ACC112 (cell line): ENCODE measurements around the gene CRYBG3.

Experiments
- H2AFZ ChIP-seq: fragments of 200-600 bp; sonication (generic); one replicate; pipeline ENCODE4 v1.6.0; 2017; ENCODE audit warnings: antibody characterized with exemption, low read length; ENCODE audit not compliant: unreplicated experiment
- H3K27ac ChIP-seq: fragments of 200-600 bp; sonication (generic); 2 replicates; pipeline ENCODE4 v1.5.1; 2014; ENCODE audit warnings: low read depth, mild to moderate bottlenecking, antibody characterized with exemption, low read length, moderate library complexity
- H3K27me3 ChIP-seq: fragments of 200-600 bp; sonication (generic); 2 replicates; pipeline ENCODE4 v1.6.1; 2014; ENCODE audit warnings: mild to moderate bottlenecking, antibody characterized with exemption, low read length, moderate library complexity, mixed read lengths; ENCODE audit not compliant: insufficient read depth
- H3K36me3 ChIP-seq: fragments of 200-600 bp; sonication (generic); 2 replicates; pipeline ENCODE4 v1.6.1; 2016; ENCODE audit warnings: mild to moderate bottlenecking, antibody characterized with exemption, low read length, moderate library complexity, mixed read lengths; ENCODE audit not compliant: insufficient read depth
- H3K4me1 ChIP-seq: fragments of 200-600 bp; sonication (generic); one replicate; pipeline ENCODE4 v1.6.1; 2016; ENCODE audit warnings: low read length, mixed read lengths; ENCODE audit not compliant: insufficient read depth, unreplicated experiment, control insufficient read depth
- H3K4me3 ChIP-seq: fragments of 200-600 bp; sonication (generic); 2 replicates; pipeline ENCODE4 v1.5.1; 2014; ENCODE audit warnings: mild to moderate bottlenecking, low read depth, low read length
- H3K79me2 ChIP-seq: fragments of 200-600 bp; sonication (generic); one replicate; pipeline ENCODE4 v1.6.0; 2016; ENCODE audit warnings: low read length; ENCODE audit not compliant: control insufficient read depth, unreplicated experiment, insufficient read depth

CRYBG3 gene

DNA sequence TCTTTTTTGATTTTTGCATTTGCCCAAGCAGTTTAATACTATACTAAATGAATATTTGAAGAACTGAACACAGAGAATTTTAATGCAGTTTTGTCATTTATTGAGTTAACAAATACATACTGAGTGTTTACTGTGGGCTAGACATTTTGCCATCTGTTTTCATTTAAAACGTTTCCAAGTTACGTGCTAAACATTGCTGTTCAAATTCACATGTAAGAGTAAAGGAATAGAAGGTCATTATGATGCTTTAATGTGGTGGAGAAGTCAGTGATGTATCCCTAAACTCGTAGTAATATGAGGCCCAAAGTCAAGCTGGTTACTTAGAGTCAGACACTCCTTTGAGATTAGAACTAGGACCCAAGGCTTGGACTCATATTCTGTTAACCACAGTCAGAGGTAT lies 49.4 kb downstream of the CRYBG3 start:
- Histone ChIP-seq H3K27ac (peak overlapping the region; percentile 98), H3K4me3 (peak overlapping the region; percentile 80), H3K36me3 (no peaks in the 10 kb centered on the region; the same call in 1 of the 2 replicates), H3K27me3 (no peaks in the 10 kb centered on the region), H3K4me1 (peaks cover 26% of the 10 kb centered on the region), H2AFZ (peak overlapping the region; percentile 58), H3K79me2 (peaks cover 3% of the 10 kb centered on the region)

DNA sequence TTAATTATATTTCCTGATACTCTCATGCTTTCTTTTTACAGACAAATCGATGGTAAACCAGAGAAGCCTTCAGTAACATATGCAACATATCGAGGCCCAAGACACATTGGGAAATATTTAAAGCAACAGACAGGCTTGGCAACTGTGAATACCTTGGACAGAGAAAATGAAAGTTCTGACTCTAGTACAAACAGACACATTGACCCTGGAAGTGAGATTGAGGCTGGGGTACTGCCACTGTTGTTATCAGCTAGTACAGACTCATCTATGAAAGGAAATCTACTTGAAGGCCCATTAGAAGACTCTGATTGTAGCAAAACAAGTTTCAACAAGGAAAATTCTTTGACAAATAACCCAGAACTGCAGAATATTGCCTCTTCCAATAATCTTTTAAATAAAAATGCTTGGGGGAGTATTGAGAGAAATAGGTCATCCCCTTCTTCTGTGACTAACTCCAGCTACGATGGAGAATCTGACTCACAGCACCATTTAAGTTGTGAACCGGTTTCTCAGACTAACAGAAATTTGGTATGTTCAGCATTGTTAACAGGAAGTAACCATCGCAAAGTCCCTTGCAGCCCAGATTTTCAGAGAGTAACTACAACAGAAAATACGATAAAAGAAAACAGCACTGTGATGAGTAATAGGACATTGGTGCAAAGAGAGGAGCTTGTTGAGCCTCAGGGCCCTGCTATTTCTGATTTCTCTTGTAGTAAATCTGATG lies 50.2 kb downstream of the CRYBG3 start:
- Histone ChIP-seq H3K36me3 (no peaks in the 10 kb centered on the region; the same call in 1 of the 2 replicates), H3K79me2 (peaks cover 3% of the 10 kb centered on the region), H3K4me1 (peaks cover 26% of the 10 kb centered on the region), H2AFZ (peak overlapping the region; percentile 76), H3K27me3 (no peaks in the 10 kb centered on the region), H3K4me3 (peak overlapping the region; percentile 80), H3K27ac (peak overlapping the region; percentile 98)

DNA sequence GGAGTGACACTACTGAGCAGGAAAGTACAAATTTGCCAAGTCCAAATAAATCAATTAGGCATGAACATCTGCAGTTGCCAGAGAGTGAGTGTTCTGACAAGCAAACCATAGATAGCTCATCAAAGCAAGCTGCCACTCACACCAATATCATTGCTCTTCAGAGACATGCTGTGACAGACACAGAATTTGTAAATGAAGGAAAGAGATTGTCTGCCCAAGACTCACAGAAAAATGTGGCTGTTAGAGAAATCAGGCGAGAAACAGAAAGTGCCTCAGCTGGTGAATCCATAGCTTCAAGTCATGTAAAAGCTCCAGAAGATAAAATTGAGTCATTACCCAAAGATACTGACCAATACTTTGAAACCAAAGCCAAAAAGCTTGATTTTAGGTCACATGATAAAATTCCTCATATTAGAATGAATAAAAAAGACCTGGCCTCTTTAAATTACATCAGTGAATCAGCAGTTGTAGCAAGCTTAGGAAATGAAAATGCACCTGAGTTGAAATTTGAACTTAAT lies 50.8 kb downstream of the CRYBG3 start:
- peak overlapping the region; percentile 80 for H3K4me3 ChIP-seq
- H3K4me1 ChIP-seq, result peaks cover 26% of the 10 kb centered on the region
- peaks cover 3% of the 10 kb centered on the region for H3K79me2 ChIP-seq
- no peaks in the 10 kb centered on the region for H3K27me3 ChIP-seq
- no peaks in the 10 kb centered on the region for H3K36me3 ChIP-seq
- H3K27ac ChIP-seq, result peak overlapping the region; percentile 98
- peak overlapping the region; percentile 45 for H2AFZ ChIP-seq

DNA sequence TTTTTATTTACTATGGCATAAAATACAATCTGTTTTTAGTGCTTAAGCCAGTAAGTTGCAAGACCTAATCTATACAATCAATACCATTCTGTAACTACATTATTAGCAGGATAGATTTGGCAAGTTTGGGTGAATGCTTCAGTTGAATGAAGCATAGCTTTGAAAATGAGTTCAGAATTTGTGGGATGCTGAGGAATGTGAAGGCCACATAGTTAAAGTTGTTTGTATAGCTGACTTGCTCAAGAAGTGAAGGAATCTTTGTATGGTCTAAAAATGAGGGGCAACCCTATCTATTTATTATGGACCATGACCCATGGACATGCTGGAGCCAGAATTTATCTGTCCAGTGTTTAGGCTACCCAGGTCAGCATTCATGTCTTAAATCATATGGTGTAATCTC lies 58.5 kb downstream of the CRYBG3 start:
- no peaks in the 10 kb centered on the region for H3K36me3 ChIP-seq
- H3K79me2 ChIP-seq, result no peaks in the 10 kb centered on the region
- H3K27me3 ChIP-seq, result no peaks in the 10 kb centered on the region
- H3K4me1 ChIP-seq, result peaks cover 10% of the 10 kb centered on the region
- no peak overlapping the region for H3K4me3 ChIP-seq
- H3K27ac ChIP-seq, result no peak overlapping the region
- no peak overlapping the region for H2AFZ ChIP-seq

DNA sequence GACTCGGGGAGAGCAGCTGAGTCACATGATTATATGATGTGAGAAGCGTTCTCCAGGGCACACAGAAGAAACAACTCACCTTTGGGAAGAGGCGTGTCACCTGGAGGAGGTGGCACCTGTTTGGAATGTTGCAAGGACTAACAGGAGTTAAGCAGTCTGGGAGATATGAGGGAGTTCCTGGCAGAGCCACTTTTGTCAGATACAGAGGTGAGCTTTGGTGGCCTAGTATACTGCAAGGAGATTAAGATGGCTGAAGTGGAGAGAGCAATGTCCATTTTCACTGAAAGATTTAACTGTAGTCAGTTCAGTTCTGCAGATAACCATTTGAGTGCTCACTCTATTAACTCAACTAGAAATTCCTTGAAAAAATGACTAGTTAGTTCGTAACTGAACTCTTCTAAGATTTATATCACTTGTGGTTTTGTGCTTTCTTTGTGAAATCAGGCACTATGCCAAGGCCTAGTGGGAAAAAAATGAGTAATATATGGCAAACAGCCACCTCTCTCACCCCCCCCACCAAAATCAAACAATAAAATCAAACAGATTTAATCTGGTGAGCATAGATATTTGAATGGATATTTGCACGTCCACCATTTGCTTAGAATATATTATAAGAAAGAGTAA lies 61.3 kb downstream of the CRYBG3 start:
- H3K79me2 ChIP-seq, result no peaks in the 10 kb centered on the region
- peaks cover 10% of the 10 kb centered on the region for H3K4me1 ChIP-seq
- no peak overlapping the region for H2AFZ ChIP-seq
- no peak overlapping the region for H3K27ac ChIP-seq
- peaks cover 4% of the 10 kb centered on the region; the same call in 1 of the 2 replicates for H3K36me3 ChIP-seq
- H3K4me3 ChIP-seq, result no peak overlapping the region
- no peaks in the 10 kb centered on the region for H3K27me3 ChIP-seq

DNA sequence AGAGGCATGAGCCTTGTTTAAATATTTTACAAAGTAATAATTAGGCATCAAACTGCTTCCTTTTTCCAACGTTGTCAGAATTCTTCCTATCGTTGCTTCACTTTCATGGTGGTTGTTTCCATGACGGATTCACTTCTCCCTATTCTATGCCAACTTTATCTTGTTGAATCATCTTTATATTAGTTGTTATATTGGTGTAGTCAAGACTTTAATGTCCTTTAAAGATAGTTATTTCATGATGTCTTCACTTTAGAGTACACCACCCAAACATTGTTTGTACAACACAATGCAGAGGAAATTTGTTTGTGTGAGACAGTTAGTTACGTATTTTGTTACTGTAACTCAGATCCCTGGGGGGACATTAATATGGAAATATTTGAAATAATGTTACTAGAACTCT lies 61.9 kb downstream of the CRYBG3 start:
- H3K79me2 ChIP-seq, result no peaks in the 10 kb centered on the region
- H3K36me3 ChIP-seq, result peaks cover 8% of the 10 kb centered on the region
- H3K27ac ChIP-seq, result no peak overlapping the region

DNA sequence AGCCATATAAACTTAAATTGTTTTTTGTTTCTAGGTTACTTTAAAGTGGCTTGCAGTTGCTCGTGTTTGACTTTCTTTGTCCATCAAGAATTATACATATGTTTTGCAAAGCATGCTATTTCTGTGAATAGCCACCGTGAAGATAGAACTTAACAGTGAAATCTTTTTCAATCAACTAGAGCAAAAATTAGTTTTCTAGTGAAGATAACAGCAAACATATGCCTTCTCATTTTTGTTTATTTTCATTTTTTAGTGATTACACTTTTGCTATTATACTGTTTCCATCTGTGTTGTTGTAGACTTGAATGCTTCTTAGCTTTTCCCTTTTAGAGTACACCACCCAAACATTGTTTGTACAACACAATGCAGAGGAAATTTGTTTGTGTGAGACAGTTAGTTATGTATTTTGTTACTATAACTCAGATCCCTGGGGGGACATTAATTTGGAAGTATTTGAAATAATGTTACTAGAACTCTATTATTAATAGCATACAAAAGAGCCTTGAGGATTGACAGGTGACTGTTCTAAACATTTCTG lies 62.8 kb downstream of the CRYBG3 start:
- peaks cover 8% of the 10 kb centered on the region for H3K36me3 ChIP-seq
- H2AFZ ChIP-seq, result no peak overlapping the region
- no peak overlapping the region for H3K27ac ChIP-seq
- no peaks in the 10 kb centered on the region for H3K27me3 ChIP-seq
- H3K4me1 ChIP-seq, result peaks cover 10% of the 10 kb centered on the region
- H3K4me3 ChIP-seq, result no peak overlapping the region
- no peaks in the 10 kb centered on the region for H3K79me2 ChIP-seq

More for the DNA sequence above, 61.9 kb downstream of the CRYBG3 start:
- Histone ChIP-seq H2AFZ (no peak overlapping the region), H3K4me3 (no peak overlapping the region), H3K4me1 (peaks cover 10% of the 10 kb centered on the region), H3K27me3 (no peaks in the 10 kb centered on the region)

DNA sequence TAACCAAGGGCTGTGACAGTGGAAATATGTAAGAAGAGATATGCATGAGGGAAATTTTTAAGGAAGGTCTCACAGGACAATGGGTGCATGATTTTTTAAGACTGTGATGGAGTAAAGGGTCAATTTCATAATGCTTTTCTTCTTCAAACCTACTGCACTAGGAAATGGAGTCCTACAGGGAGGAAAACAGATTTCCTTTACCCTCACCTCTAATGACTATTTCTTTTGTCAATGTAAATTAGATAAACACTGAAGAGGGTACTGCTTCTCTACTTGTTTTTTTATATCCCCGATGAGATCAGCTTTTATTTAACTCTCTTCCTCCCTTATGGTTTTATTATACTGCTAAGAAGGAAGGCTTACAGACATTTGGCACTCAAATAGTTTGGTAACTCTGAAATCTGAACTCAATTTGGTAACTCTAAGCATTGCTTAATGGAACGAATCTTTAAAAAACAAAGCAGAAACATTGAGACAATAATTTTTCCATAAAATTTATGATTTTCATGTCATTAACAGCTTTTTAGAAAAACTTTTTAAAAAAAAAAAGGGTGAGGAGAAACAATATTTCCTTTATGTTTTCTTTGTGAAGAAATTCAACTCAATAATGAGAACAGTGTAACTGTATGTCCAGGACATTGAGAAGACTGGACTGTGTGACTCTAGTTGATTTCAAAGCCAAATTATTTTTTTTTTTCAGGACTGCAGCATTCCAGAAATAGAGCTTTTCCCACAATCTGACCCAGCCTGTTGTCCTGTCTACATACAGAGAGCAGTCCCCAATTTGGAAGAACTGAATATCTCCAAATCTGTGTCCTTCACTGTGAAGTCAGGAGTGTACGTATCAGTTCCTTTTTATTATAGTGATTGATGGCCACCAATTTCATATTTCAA lies 64.4 kb downstream of the CRYBG3 start:
- H3K27ac ChIP-seq, result no peak overlapping the region
- no peaks in the 10 kb centered on the region for H3K27me3 ChIP-seq
- H3K4me3 ChIP-seq, result no peak overlapping the region
- H2AFZ ChIP-seq, result no peak overlapping the region
- H3K79me2 ChIP-seq, result no peaks in the 10 kb centered on the region
- peaks cover 8% of the 10 kb centered on the region for H3K36me3 ChIP-seq
- H3K4me1 ChIP-seq, result peaks cover 10% of the 10 kb centered on the region

DNA sequence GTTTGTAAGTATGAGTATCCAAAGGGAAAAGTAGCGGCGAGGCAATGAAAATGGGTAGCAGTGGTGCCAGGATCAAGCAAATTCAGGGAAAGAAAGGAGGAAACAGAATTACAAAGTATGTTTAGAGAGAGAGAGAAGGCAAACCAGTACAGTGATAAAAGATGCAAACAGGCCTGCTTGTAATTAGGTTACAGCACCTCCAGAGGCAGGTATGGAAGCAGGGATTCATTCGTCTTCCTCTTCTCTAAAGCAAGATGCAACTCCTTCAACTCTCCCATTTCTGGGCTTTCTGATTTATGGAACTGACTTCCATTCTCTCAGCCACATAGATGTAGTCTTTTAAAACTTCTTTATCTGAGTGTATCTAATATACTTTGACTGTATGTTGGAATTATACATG lies 68.0 kb downstream of the CRYBG3 start:
- Histone ChIP-seq H3K4me1 (no peaks in the 10 kb centered on the region), H3K36me3 (peaks cover 8% of the 10 kb centered on the region), H3K4me3 (no peak overlapping the region), H3K27me3 (no peaks in the 10 kb centered on the region), H3K27ac (no peak overlapping the region), H3K79me2 (no peaks in the 10 kb centered on the region), H2AFZ (no peak overlapping the region)

DNA sequence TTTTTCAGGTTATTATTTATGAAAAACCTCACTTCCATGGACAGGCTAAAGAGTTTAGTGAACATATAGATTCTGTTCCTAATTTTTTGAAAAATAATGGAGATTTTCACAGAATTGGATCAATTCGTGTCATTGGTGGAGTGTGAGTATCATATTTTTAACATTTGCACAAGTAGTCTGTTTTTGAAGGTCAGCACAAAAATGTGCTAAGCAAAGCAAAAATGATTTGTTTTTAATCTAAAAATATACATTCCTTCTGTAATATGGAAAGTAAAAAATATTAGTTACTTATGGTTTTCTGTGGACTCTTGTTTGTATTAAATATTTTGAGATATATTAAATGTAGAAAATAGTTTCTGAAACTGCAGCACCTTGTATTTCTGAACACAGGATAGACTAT lies 71.0 kb downstream of the CRYBG3 start:
- no peak overlapping the region for H2AFZ ChIP-seq
- no peak overlapping the region for H3K4me3 ChIP-seq
- no peaks in the 10 kb centered on the region for H3K79me2 ChIP-seq
- H3K27ac ChIP-seq, result no peak overlapping the region
- H3K4me1 ChIP-seq, result no peaks in the 10 kb centered on the region
- no peaks in the 10 kb centered on the region for H3K27me3 ChIP-seq
- H3K36me3 ChIP-seq, result peaks cover 6% of the 10 kb centered on the region; the same call in 1 of the 2 replicates
